Fibroblast of gingiva (primary cell): ENCODE measurements around the gene RAPGEF5.

ENCODE experiments used
- DNase-seq: peaks from one replicate; pipeline ENCODE4 v3.0.0-alpha.2; 2011; ENCODE audit warnings: low read depth

Gene RAPGEF5

DNA sequence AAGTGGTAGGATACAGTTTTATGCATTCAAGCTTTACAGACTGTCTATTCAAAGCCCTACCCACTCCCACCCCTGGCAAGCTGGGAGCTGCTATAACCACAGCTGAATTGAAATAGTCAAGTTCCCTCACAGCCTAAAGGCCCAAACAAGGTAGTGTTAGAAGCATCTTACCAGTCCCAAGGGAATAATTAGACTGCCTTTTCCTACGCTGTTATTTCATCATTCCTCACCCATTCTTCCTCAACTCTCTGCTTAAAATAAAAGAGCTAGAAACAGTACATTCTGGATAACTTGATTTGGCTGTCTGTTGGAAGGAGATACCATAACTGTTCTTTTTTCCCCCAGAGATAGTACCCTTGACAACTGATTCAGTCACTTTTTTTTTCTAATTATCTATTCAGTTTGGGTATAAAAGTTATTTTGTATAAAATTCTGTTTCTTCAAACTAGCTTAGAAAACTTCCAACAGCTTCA lies 54.0 kb downstream of the RAPGEF5 start:
- DNase-seq: peak; percentile 15

DNA sequence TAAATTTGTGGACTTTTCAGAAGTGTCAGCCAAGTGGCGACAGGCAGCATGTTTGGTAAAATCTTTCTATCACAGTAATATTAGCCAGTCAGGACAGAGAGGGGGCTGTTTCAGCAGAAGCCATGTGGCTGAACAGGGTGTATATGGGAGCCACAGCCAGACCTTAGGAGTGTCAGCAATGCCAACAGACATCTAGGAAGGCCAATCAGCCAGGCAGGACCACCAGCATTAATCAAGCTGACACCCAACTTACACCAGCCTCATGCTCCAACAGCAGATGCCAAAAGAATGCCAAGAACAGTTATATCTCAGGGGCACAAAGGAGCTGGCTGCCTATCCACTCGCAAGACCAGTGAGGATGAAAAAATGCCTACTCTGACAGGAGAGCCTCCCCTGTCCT lies 54.8 kb downstream of the RAPGEF5 start:
- DNase-seq: no peak

DNA sequence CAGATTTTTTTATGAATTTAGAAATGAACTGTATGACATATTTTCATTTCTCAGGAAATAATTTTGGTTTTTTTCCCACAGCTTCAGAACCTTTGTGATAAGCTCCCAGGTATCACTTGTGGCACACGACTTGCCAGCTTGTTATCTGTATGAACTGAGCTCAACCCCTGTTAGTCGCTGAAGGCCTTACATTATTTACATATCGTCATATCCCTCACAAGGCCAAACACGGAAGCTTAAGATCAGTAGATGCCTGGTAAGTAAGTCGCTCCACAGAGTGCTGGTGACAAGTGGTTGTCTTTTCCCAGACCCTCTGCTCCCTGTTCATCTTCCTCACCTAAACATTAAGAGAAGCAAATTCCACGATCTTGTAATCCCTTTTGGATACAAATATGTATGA lies 55.2 kb downstream of the RAPGEF5 start:
- DNase-seq: no peak

DNA sequence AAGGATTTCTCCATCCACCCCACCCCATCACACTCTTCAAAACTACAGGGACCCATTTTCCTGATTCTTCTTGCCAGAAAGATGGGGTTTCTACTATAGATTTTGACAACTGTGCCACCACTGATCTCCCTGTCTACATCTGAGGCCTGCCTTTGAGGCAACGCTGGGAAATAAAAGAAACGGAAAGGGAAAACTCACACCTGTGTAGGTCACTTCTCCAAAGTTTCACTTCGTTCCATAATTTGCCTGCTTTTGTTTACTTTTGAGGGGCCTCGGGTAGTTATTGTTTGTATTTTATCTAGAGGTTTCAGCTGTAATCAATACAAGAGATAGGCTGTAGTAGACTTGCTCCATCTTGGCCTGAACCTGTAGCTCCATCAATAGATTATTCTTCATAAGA lies 56.1 kb downstream of the RAPGEF5 start:
- no peak for DNase-seq

DNA sequence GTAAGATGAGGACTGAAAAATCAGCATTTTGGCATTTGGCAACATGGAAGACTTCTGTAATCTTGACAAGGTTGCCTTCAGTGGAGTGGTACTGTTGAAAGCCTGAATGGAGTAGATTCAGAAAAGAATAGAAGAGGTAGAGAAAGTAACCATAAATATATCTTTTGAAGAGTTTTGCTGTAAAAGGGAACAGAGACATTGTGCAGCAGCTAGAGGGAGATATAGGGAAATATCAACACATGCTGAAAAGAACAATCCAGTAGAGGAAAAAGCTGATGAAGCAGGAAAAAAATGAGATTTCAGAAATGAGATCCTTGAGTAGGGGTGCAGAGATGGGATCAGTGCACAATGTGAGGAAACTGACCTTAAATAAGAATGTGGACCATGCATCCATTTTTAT lies 60.0 kb downstream of the RAPGEF5 start:
- DNase-seq: no peak

- DNase-seq: no peak
These were observed 60.7 kb downstream of the RAPGEF5 start for GRCh38 chr7:22296265-22296566.

DNA sequence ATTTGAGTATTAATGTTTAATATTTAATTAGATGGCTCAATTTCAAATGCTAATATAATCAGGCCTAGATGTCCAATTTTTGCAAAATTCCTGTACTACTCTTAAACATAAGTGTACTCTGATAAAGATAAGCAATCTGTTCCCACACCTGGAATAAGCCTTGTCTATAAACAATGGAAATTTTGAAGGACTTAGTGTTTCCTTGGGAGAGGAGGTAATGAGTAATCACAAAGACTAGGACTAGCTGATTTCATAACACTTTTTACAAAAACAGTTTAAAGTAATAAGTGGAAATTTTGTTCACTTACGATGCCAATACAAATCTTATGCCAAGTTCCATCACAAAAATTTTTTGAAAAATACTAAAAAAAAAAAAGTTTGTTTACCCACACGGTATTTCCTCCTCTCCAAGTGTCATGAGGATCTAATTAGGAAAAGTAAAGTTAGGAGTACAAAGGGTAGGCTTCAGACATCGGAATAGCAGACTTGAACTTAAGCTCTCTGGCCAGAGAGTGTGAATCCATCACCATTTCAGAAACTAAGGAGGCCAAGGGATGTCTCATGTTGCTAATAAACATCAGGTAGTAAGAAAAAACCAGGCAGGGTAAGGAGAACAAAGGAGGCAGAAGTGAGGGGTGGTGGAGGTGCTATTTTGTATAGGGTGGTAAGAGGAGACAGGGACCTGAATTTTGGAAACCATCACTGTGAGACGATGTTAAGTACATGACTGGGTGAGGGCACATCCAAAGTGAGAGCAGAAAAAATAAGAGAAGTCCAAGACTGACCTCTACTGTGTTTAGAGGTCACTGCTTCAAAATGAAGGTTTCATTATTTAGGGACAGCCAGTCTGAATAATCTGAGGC lies 61.3 kb downstream of the RAPGEF5 start:
- peak; percentile 21 for DNase-seq

DNA sequence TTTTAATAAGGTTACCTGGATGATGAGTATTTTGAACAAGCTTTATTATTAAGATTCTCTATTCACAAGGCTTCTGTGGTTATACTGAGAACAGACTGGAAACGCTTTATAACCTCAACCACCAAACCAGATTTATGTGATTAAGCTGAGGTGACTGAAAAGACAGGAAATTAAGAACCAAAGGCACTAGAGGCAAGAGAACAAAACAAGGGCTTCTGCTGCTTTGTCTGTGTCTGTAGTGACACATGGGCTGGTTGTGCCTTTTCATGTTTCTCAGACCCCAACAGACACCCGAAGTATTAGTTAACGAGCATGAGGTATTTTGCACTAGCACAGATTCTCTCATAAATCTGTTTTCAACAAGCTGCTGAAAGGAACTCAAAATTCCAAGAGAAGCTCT lies 64.4 kb downstream of the RAPGEF5 start:
- DNase-seq: no peak

DNA sequence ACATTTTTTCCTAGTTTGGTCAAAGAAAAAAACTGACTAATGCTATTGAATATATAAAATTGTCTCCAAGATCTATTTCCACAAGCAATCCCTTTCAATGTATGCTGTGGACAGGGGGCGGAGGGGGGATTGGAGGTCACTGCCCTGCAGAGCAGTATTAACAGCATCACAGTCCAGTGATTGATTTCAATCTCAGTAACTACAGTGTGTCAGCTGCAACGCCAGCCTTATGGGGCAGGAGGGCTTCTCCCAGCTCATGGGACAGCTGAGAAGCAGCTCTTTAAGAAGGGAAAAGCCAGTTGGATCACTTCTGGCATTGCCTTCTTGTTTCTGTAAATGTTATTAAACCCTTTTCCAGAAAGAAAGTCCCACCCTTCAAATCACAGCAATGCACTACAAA lies 65.0 kb downstream of the RAPGEF5 start:
- no peak for DNase-seq

GRCh38 chr7:22288202-22288601 lies 68.8 kb downstream of the RAPGEF5 start:
- no peak for DNase-seq

- DNase-seq: no peak
These were observed 69.5 kb downstream of the RAPGEF5 start for GRCh38 chr7:22287412-22287811.

GRCh38 chr7:22286436-22286835 lies 70.5 kb downstream of the RAPGEF5 start:
- DNase-seq: no peak

- no peak for DNase-seq
These were observed 75.5 kb downstream of the RAPGEF5 start for GRCh38 chr7:22281481-22281880.

DNA sequence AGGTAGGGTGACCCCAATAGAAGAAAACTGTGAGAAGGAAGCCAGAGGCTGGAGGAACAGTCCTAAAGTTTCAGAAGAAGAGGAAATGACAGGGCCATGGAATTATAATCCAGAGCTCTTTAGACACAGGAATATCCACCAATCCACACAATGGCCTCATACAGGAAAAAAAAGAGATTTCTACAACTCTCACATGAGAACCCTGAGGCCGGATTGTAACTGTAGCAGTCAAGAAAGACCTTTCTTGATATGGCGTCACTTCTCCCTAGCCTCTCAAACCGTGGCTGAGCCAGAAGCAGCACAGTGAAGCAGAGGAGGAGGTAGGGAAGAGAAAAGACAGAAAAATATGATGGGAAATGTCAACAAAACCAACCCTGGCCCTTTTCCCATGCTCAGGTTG lies 76.9 kb downstream of the RAPGEF5 start:
- DNase-seq: no peak

DNA sequence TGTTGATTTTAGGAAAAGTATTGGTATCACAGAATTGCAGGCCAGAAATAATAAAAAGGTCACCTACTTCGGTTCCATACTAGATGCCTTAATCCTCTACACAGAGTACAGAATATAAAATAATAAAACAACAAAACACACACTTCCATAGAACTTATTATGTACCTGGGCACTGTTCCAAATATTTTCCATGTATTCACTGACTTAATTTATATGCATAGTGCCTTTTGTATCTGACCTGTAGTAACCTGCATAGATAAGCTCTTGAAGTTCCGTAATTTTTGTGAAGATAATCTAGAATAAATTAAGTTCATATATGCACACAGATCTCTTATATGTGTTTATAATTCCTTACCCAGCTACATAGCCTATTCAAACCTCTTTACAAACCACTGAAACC lies 78.3 kb downstream of the RAPGEF5 start:
- no peak for DNase-seq

DNA sequence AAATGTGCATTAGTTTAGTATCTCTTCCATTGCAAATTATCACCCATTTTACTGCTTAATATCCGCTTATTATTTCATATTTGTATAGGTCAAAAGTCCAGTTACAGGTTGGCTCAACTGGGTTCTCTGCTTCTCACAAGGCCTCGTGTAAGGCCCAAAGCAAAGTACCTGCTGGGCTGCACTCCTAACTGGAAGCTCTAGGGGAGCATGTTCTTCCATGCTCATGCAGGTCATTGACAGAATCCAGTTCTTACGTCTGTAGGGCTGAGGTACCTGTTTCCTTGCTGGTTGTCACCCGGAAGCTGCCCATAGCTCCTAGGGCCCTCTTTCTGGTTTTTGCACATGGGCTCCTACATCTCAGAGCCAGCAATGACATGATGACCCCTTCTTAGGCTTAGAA lies 79.6 kb downstream of the RAPGEF5 start:
- no peak for DNase-seq

- no peak for DNase-seq
These were observed 81.3 kb downstream of the RAPGEF5 start for GRCh38 chr7:22275661-22276060.

- DNase-seq: no peak
These were observed 85.6 kb downstream of the RAPGEF5 start for GRCh38 chr7:22271311-22271710.

DNA sequence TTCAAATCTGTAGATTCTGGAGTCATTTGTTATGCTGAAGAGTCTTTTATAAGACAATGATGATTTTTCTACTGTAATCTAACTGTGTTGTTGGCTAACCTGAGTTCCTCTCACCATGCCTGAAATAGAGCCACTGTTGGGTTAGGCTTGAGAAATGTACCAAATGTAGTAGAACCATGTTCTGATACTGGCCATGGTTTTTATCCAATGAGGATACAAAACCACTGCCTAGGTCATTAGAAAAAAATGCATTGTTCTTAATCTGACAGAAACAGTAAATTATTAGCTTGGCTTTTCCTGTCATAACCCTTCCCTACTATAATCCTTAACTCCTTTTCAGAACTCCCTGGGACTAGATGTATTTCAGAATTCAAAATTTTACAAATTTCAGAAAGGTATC lies 86.6 kb downstream of the RAPGEF5 start:
- no peak for DNase-seq

- no peak for DNase-seq
These were observed 87.0 kb downstream of the RAPGEF5 start for GRCh38 chr7:22269963-22270362.

GRCh38 chr7:22268884-22269421 lies 88.0 kb downstream of the RAPGEF5 start:
- DNase-seq: no peak

DNA sequence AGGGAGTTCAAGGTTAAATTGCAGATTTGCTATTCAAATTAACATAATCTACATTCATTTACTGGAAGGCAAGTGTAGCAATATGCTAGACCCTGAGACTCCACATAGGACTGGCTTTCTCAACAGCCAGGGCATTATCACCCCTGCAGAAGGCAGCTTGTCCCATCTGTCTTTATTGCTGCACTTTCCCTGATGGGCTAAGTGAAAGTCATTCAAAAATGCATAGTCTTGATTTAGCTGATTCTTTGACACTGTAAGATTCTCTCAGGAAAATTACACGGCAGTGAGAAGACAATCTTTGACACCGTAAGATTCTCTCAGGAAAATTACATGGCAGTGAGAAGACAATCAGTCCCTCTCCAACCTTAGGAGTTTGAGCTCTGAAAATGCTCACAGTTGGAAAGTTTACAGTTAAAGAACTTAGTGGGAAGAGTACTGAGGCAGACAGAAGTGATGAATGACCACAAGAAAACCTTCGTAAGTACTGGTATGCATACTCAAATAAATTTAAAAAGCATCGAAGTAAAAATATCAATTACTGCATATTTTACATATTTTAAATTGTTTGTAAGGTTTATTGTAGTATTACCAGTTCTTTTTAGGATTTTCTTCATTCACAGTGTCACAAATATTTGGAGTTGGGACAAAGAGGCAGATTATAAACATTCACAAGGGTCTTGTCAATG lies 88.9 kb downstream of the RAPGEF5 start:
- no peak for DNase-seq

- DNase-seq: no peak
These were observed 94.4 kb downstream of the RAPGEF5 start for GRCh38 chr7:22262538-22262937.
